ENCODE results near the gene PRPF8.
"Not testable (repeated sequence)": the region's sequence is repeated elsewhere in the genome, so short reads cannot be mapped to it uniquely, and the experiment has no call there.

PRPF8 gene

DNA sequence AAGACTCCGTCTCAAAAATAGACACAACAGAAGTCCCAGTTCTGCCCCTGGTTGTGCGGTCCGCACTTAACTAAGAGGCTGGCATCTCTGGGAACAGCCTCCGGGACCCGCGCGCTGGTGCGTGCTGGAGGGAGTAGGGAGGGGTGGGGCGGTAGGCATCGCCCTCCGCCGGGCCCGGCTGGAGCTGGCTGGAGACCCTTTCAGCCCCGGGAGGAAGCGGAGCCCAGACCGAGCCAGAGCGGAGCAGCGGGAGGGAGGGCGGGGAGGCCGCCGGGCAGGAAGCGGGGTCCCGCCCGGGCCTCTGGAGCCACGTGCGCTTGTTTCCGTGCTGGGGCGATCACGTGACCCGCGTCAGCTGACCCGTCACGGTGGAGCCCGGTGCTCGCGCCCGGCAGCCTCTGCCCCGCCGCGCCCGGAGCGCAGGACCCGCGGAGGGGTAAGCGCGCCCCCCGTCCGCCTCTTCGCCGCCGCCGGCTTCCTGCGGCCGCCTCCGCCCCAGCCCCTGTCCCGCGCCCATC, 39.7 kb upstream of the PRPF8 start, which contains the start of gene WDR81:
WDR81 (plus strand) TSS at position 354 of the 518 bp plus-strand sequence. CDS start 256 bp downstream, outside the sequence.
- Histone ChIP-seq H3K23ac (ENCODE audit: low read length) (no peak within 1 kb of the TSS), H3K4ac (ENCODE audit: low read depth, low read length) (peak within 1 kb of the TSS; percentile 85), H3K14ac (ENCODE audit: low read length) (peak within 1 kb of the TSS; percentile 87), H2BK5ac (ENCODE audit: low read depth, low read length, poor library complexity) (peak within 1 kb of the TSS; percentile 75), H3K9ac (ENCODE audit: low read length) (peak within 1 kb of the TSS; percentile 16), H3K4me1 (ENCODE audit: control insufficient read depth in 1 of 2, insufficient read depth in 2 of 2, low read length in 2 of 2) (peaks cover 9 to 13% of the 10 kb centered on the region in 2 experiments), H3K4me3 (ENCODE audit: low read depth, low read length) (peak within 1 kb of the TSS; percentile 71), H3K4me2 (ENCODE audit: low read length) (peak within 1 kb of the TSS; percentile 70), H2BK12ac (ENCODE audit: low read length) (peak within 1 kb of the TSS; percentile 56), H2AFZ (ENCODE audit: insufficient read depth, low read length, poor library complexity) (peak within 1 kb of the TSS; percentile 91), H2BK120ac (ENCODE audit: insufficient read depth, low read length, poor library complexity) (peak within 1 kb of the TSS; percentile 81), H4K91ac (ENCODE audit: low read depth, low read length) (peak within 1 kb of the TSS; percentile 95), H4K12ac (ENCODE audit: low read depth, low read length) (peak within 1 kb of the TSS; percentile 96), H3K79me2 (ENCODE audit: control insufficient read depth, insufficient read depth, low read length, poor library complexity) (peaks cover 5% of the 10 kb centered on the region), H4K8ac (ENCODE audit: low read depth, low read length) (peak within 1 kb of the TSS; percentile 95), H3K9me3 (ENCODE audit: insufficient read depth, low read depth, low read length) (peaks cover 4% of the 10 kb centered on the region), H3K79me1 (ENCODE audit: low read length) (peaks cover 8% of the 10 kb centered on the region), H3K27ac (ENCODE audit: low read depth, low read length) (peak within 1 kb of the TSS; percentile 19), H2AK5ac (ENCODE audit: low read length) (no peak within 1 kb of the TSS), H3K36me3 (ENCODE audit: control insufficient read depth in 1 of 2, insufficient read depth in 2 of 2, low read length in 2 of 2) (peaks cover 2 to 4% of the 10 kb centered on the region in 2 experiments), H3K18ac (ENCODE audit: low read length) (peak within 1 kb of the TSS; percentile 91), H3K27me3 (ENCODE audit: insufficient read depth, low read length) (no peaks in the 10 kb centered on the region)
- no CpG with 5 or more reads among the region's 57 CpGs for WGBS (ENCODE audit: extremely low coverage, insufficient coverage, insufficient read length)
- DNase-seq, result peak; percentile 64 to 74

DNA sequence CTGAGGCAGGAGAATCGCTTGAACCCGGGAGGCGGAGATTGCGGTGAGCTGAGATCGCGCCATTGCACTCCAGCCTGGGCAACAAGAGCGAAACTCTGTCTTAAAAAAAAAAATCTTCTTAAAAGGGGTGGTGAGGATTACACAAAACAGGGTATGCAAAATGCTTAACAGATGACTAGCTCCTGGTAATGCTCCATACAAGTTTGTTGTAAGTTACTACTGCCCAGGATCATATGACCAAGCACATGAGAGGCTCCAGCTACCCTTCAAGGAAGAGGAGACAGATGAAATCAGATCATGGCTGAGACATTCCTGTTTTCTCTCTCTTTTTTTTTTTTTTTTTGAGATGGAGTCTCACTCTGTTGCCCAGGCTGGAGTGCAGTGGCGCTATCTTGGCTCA, 37.4 kb upstream of the PRPF8 start:
- H2BK12ac ChIP-seq (ENCODE audit: low read length); H3K23ac ChIP-seq (ENCODE audit: low read length); H3K27ac ChIP-seq (ENCODE audit: low read depth, low read length); H3K4me3 ChIP-seq (ENCODE audit: low read depth, low read length); H2AFZ ChIP-seq (ENCODE audit: insufficient read depth, low read length, poor library complexity); H3K36me3 ChIP-seq (ENCODE audit: control insufficient read depth in 1 of 2, insufficient read depth in 2 of 2, low read length in 2 of 2); H4K12ac ChIP-seq (ENCODE audit: low read depth, low read length); H4K91ac ChIP-seq (ENCODE audit: low read depth, low read length); H3K18ac ChIP-seq (ENCODE audit: low read length); H3K4me2 ChIP-seq (ENCODE audit: low read length); H2AK5ac ChIP-seq (ENCODE audit: low read length); H3K9ac ChIP-seq (ENCODE audit: low read length); H4K8ac ChIP-seq (ENCODE audit: low read depth, low read length); H3K9me3 ChIP-seq (ENCODE audit: insufficient read depth, low read depth, low read length); H3K4ac ChIP-seq (ENCODE audit: low read depth, low read length); H2BK120ac ChIP-seq (ENCODE audit: insufficient read depth, low read length, poor library complexity); H3K79me2 ChIP-seq (ENCODE audit: control insufficient read depth, insufficient read depth, low read length, poor library complexity); H3K14ac ChIP-seq (ENCODE audit: low read length); H3K27me3 ChIP-seq (ENCODE audit: insufficient read depth, low read length); H2BK5ac ChIP-seq (ENCODE audit: low read depth, low read length, poor library complexity): not testable (repeated sequence)
- peaks cover 16% of the 10 kb centered on the region for H3K79me1 ChIP-seq (ENCODE audit: low read length)
- H3K4me1 ChIP-seq (ENCODE audit: control insufficient read depth in 1 of 2, insufficient read depth in 2 of 2, low read length in 2 of 2), result peaks cover 12 to 16% of the 10 kb centered on the region in 2 experiments
- peak in 1 of 2 donors; percentile 16 for DNase-seq
- no CpG with 5 or more reads among the region's 8 CpGs for WGBS (ENCODE audit: extremely low coverage, insufficient coverage, insufficient read length)

GRCh38 chr17:1720856-1721386, 36.3 kb upstream of the PRPF8 start:
- Histone ChIP-seq H4K91ac (ENCODE audit: low read depth, low read length) (no peak overlapping the region), H3K9ac (ENCODE audit: low read length) (no peak overlapping the region), H3K4me3 (ENCODE audit: low read depth, low read length) (no peak overlapping the region), H3K79me1 (ENCODE audit: low read length) (peaks cover 21% of the 10 kb centered on the region), H2BK12ac (ENCODE audit: low read length) (no peak overlapping the region), H3K27me3 (ENCODE audit: insufficient read depth, low read length) (no peaks in the 10 kb centered on the region), H2AFZ (ENCODE audit: insufficient read depth, low read length, poor library complexity) (no peak overlapping the region), H3K4me1 (ENCODE audit: control insufficient read depth in 1 of 2, insufficient read depth in 2 of 2, low read length in 2 of 2) (peaks cover 12 to 16% of the 10 kb centered on the region in 2 experiments), H3K36me3 (ENCODE audit: control insufficient read depth in 1 of 2, insufficient read depth in 2 of 2, low read length in 2 of 2) (no peaks in the 10 kb centered on the region), H3K18ac (ENCODE audit: low read length) (no peak overlapping the region), H3K79me2 (ENCODE audit: control insufficient read depth, insufficient read depth, low read length, poor library complexity) (peaks cover 13% of the 10 kb centered on the region), H3K9me3 (ENCODE audit: insufficient read depth, low read depth, low read length) (peaks cover 2% of the 10 kb centered on the region), H4K8ac (ENCODE audit: low read depth, low read length) (no peak overlapping the region), H2BK5ac (ENCODE audit: low read depth, low read length, poor library complexity) (no peak overlapping the region), H3K14ac (ENCODE audit: low read length) (no peak overlapping the region), H3K4me2 (ENCODE audit: low read length) (no peak overlapping the region), H2AK5ac (ENCODE audit: low read length) (no peak overlapping the region), H4K12ac (ENCODE audit: low read depth, low read length) (no peak overlapping the region), H3K27ac (ENCODE audit: low read depth, low read length) (no peak overlapping the region), H3K23ac (ENCODE audit: low read length) (no peak overlapping the region), H3K4ac (ENCODE audit: low read depth, low read length) (no peak overlapping the region), H2BK120ac (ENCODE audit: insufficient read depth, low read length, poor library complexity) (no peak overlapping the region)
- no CpG with 5 or more reads among the region's 11 CpGs for WGBS (ENCODE audit: extremely low coverage, insufficient coverage, insufficient read length)
- peak; percentile 51 to 84 for DNase-seq

GRCh38 chr17:1718362-1719165, 33.9 kb upstream of the PRPF8 start:
- H3K18ac ChIP-seq (ENCODE audit: low read length), result peak overlapping the region; percentile 22
- no peak overlapping the region for H3K23ac ChIP-seq (ENCODE audit: low read length)
- H4K91ac ChIP-seq (ENCODE audit: low read depth, low read length), result peak overlapping the region; percentile 82
- peaks cover 33% of the 10 kb centered on the region for H3K79me1 ChIP-seq (ENCODE audit: low read length)
- H3K9me3 ChIP-seq (ENCODE audit: insufficient read depth, low read depth, low read length), result no peaks in the 10 kb centered on the region
- no peak overlapping the region for H3K14ac ChIP-seq (ENCODE audit: low read length)
- H3K4me1 ChIP-seq (ENCODE audit: control insufficient read depth in 1 of 2, insufficient read depth in 2 of 2, low read length in 2 of 2), result peaks cover 10 to 15% of the 10 kb centered on the region in 2 experiments
- no peak overlapping the region for H3K9ac ChIP-seq (ENCODE audit: low read length)
- no peak overlapping the region for H2BK5ac ChIP-seq (ENCODE audit: low read depth, low read length, poor library complexity)
- H2BK12ac ChIP-seq (ENCODE audit: low read length), result peak overlapping the region; percentile 58
- peak in 1 of 2 donors; percentile 13 for DNase-seq
- H3K79me2 ChIP-seq (ENCODE audit: control insufficient read depth, insufficient read depth, low read length, poor library complexity), result peaks cover 27% of the 10 kb centered on the region
- no peak overlapping the region for H3K4me2 ChIP-seq (ENCODE audit: low read length)
- H3K27me3 ChIP-seq (ENCODE audit: insufficient read depth, low read length), result no peaks in the 10 kb centered on the region
- peak overlapping the region; percentile 5 for H4K8ac ChIP-seq (ENCODE audit: low read depth, low read length)
- H2AFZ ChIP-seq (ENCODE audit: insufficient read depth, low read length, poor library complexity), result peak overlapping the region; percentile 6
- WGBS (ENCODE audit: extremely low coverage, insufficient coverage, insufficient read length), result no CpG with 5 or more reads among the region's 19 CpGs
- H3K4ac ChIP-seq (ENCODE audit: low read depth, low read length), result peak overlapping the region; percentile 57
- peaks cover 8 to 11% of the 10 kb centered on the region in 2 experiments for H3K36me3 ChIP-seq (ENCODE audit: control insufficient read depth in 1 of 2, insufficient read depth in 2 of 2, low read length in 2 of 2)
- no peak overlapping the region for H3K27ac ChIP-seq (ENCODE audit: low read depth, low read length)
- H2AK5ac ChIP-seq (ENCODE audit: low read length), result peak overlapping the region; percentile 45
- H3K4me3 ChIP-seq (ENCODE audit: low read depth, low read length), result no peak overlapping the region
- H4K12ac ChIP-seq (ENCODE audit: low read depth, low read length), result peak overlapping the region; percentile 8
- peak overlapping the region; percentile 59 for H2BK120ac ChIP-seq (ENCODE audit: insufficient read depth, low read length, poor library complexity)

Data from trophoblast cell (in vitro differentiated cells and primary cell).